ENCODE measurements around the gene ZNF613.
"Not testable (repeated sequence)": the region's sequence is repeated elsewhere in the genome, so short reads cannot be mapped to it uniquely, and the experiment has no call there.

The ZNF613 gene

DNA sequence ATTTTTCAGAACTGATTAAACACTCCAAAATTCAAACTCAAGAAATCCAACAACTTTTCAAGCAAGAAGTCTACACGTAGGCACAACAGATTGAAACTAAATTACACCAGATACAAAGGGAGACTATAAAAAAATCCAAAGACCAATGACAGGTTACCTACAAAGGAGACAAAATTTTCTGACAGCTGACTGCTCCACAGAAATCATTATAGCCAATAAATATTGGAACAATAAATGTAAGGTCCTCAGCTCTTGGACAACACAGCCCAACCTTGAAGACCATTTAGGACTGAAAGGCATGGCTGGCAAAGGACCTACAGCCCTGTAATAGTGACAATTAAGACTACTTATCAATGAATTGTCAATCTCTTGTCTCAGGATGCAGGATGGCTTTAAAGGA, 43.4 kb downstream of the ZNF613 start:
- Mint-ChIP-seq H3K27me3 (ENCODE audit: low read depth) (no peaks in the 10 kb centered on the region), H3K36me3 (ENCODE audit: low read depth) (peaks cover 79% of the 10 kb centered on the region), H3K9me3 (peaks cover 66% of the 10 kb centered on the region), H3K4me1 (ENCODE audit: low read depth) (no peaks in the 10 kb centered on the region), H3K4me3 (no peak overlapping the region), H3K27ac (no peak overlapping the region)

GRCh38 chr19:51971624-51972023, 44.4 kb downstream of the ZNF613 start:
- H3K27ac Mint-ChIP-seq, result no peak overlapping the region

GRCh38 chr19:51975787-51976186, 48.5 kb downstream of the ZNF613 start:
- not testable (repeated sequence) for H3K27ac Mint-ChIP-seq; H3K4me1 Mint-ChIP-seq (ENCODE audit: low read depth); H3K27me3 Mint-ChIP-seq (ENCODE audit: low read depth); H3K4me3 Mint-ChIP-seq
- Mint-ChIP-seq H3K36me3 (ENCODE audit: low read depth) (peaks cover 76% of the 10 kb centered on the region), H3K9me3 (peaks cover 69% of the 10 kb centered on the region)

More at GRCh38 chr19:51971624-51972023, 44.4 kb downstream of the ZNF613 start:
- H3K4me3 Mint-ChIP-seq, result no peak overlapping the region
- peaks cover 67% of the 10 kb centered on the region for H3K9me3 Mint-ChIP-seq
- H3K36me3 Mint-ChIP-seq (ENCODE audit: low read depth), result peaks cover 75% of the 10 kb centered on the region
- H3K4me1 Mint-ChIP-seq (ENCODE audit: low read depth), result no peaks in the 10 kb centered on the region
- H3K27me3 Mint-ChIP-seq (ENCODE audit: low read depth), result no peaks in the 10 kb centered on the region

- no peaks in the 10 kb centered on the region for H3K27me3 Mint-ChIP-seq (ENCODE audit: low read depth)
Observed at GRCh38 chr19:51976852-51977251, 49.6 kb downstream of the ZNF613 start.

DNA sequence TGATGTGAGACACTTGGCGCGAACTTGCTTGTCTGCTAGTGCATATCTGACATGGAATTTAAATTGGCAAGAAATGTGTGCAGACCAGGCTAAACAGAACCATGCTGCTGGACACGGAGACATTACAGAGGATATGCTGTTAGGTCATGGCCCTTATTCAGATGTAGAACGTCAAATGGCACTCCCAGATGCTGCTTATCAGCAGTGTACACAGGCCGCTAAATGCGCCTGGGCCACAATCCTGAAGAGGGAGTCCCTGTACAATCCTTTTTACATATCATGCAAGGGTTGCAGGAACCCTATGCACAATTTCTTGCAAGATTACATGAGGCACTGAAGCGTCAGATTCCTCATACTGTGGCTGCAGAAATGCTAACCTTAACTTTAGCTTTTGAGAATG, 50.1 kb downstream of the ZNF613 start:
- Mint-ChIP-seq H3K4me3 (no peak overlapping the region), H3K4me1 (ENCODE audit: low read depth) (peaks cover 3% of the 10 kb centered on the region), H3K27ac (no peak overlapping the region), H3K36me3 (ENCODE audit: low read depth) (peaks cover 71% of the 10 kb centered on the region), H3K27me3 (ENCODE audit: low read depth) (no peaks in the 10 kb centered on the region), H3K9me3 (peaks cover 67% of the 10 kb centered on the region)

More at GRCh38 chr19:51976852-51977251, 49.6 kb downstream of the ZNF613 start:
- H3K4me1 Mint-ChIP-seq (ENCODE audit: low read depth), result peaks cover 3% of the 10 kb centered on the region
- H3K27ac Mint-ChIP-seq, result no peak overlapping the region
- H3K9me3 Mint-ChIP-seq, result peaks cover 69% of the 10 kb centered on the region
- H3K4me3 Mint-ChIP-seq, result no peak overlapping the region
- H3K36me3 Mint-ChIP-seq (ENCODE audit: low read depth), result peaks cover 73% of the 10 kb centered on the region

GRCh38 chr19:51978882-51979281, 51.6 kb downstream of the ZNF613 start:
- Mint-ChIP-seq H3K27me3 (ENCODE audit: low read depth) (no peaks in the 10 kb centered on the region), H3K27ac (no peak overlapping the region), H3K9me3 (peaks cover 69% of the 10 kb centered on the region), H3K4me3 (no peak overlapping the region), H3K4me1 (ENCODE audit: low read depth) (peaks cover 3% of the 10 kb centered on the region), H3K36me3 (ENCODE audit: low read depth) (peaks cover 68% of the 10 kb centered on the region)

GRCh38 chr19:51980116-51980736, 53.0 kb downstream of the ZNF613 start:
- no peak overlapping the region for H3K4me3 Mint-ChIP-seq
- no peaks in the 10 kb centered on the region for H3K27me3 Mint-ChIP-seq (ENCODE audit: low read depth)
- no peak overlapping the region for H3K27ac Mint-ChIP-seq
- peaks cover 63% of the 10 kb centered on the region for H3K9me3 Mint-ChIP-seq
- peaks cover 3% of the 10 kb centered on the region for H3K4me1 Mint-ChIP-seq (ENCODE audit: low read depth)
- peaks cover 62% of the 10 kb centered on the region for H3K36me3 Mint-ChIP-seq (ENCODE audit: low read depth)

- peaks cover 66% of the 10 kb centered on the region for H3K9me3 Mint-ChIP-seq
- H3K27ac Mint-ChIP-seq, result not testable (repeated sequence)
Observed at GRCh38 chr19:51980926-51981325, 53.7 kb downstream of the ZNF613 start.

DNA sequence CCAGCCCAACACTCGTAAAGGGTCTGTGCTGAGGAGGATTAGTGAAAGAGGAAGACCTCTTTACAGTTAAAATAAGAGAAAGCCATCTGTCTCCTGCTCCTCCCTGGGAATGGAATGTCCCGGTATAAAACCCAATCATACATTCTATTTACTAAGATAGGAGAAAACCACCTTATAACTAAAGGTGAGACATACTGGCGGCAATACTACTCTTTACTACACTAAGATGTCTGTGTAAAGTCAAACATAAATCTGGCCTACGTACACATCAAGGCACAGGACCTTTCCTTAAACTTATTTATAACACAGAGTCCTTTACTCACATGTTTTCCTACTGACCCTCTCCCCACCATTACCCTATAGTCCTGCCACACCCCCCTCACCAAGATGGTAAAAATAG, 56.1 kb downstream of the ZNF613 start:
- Mint-ChIP-seq H3K4me1 (ENCODE audit: low read depth) (peaks cover 11% of the 10 kb centered on the region), H3K27ac (no peak overlapping the region), H3K9me3 (peaks cover 63% of the 10 kb centered on the region), H3K4me3 (no peak overlapping the region), H3K36me3 (ENCODE audit: low read depth) (peaks cover 60% of the 10 kb centered on the region), H3K27me3 (ENCODE audit: low read depth) (no peaks in the 10 kb centered on the region)

More at GRCh38 chr19:51980926-51981325, 53.7 kb downstream of the ZNF613 start:
- H3K4me3 Mint-ChIP-seq; H3K4me1 Mint-ChIP-seq (ENCODE audit: low read depth); H3K27me3 Mint-ChIP-seq (ENCODE audit: low read depth): not testable (repeated sequence)
- H3K36me3 Mint-ChIP-seq (ENCODE audit: low read depth), result peaks cover 61% of the 10 kb centered on the region

GRCh38 chr19:51986309-51987291, 59.3 kb downstream of the ZNF613 start, which contains the start of gene ZNF350:
ZNF350 (minus strand) TSS chr19:51986840; CDS start chr19:51974360, 12,480 bp downstream.
- peaks cover 9% of the 10 kb centered on the region for H3K4me1 Mint-ChIP-seq (ENCODE audit: low read depth)
- peaks cover 43% of the 10 kb centered on the region for H3K36me3 Mint-ChIP-seq (ENCODE audit: low read depth)
- peaks cover 63% of the 10 kb centered on the region for H3K9me3 Mint-ChIP-seq
- H3K4me3 Mint-ChIP-seq, result peak within 1 kb of the TSS; percentile 95
- H3K27me3 Mint-ChIP-seq (ENCODE audit: low read depth), result no peaks in the 10 kb centered on the region
- peak within 1 kb of the TSS; percentile 88 for H3K27ac Mint-ChIP-seq

DNA sequence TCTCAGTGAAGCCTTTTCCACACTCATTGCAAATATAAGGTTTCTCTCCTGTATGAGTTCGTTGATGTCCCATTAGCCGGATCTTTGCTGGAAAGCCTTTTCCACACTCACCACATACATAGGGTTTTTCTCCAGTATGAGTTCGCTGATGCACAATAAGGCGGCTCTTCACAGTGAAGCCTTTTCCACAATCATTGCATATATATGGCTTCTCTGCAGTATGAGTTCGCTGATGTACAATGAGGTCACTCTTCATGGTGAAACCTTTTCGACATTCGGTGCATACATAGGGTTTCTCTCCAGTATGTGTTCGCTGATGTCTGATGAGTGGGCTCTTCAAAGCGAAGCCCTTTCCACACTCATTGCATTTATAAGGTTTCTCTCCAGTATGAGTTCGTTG, 66.2 kb downstream of the ZNF613 start:
- H3K36me3 Mint-ChIP-seq (ENCODE audit: low read depth), result peaks cover 52% of the 10 kb centered on the region

GRCh38 chr19:51994048-51994644, 66.9 kb downstream of the ZNF613 start:
- peaks cover 84% of the 10 kb centered on the region for H3K9me3 Mint-ChIP-seq
- peaks cover 54% of the 10 kb centered on the region for H3K36me3 Mint-ChIP-seq (ENCODE audit: low read depth)
- H3K4me3 Mint-ChIP-seq, result no peak overlapping the region
- no peak overlapping the region for H3K27ac Mint-ChIP-seq
- H3K27me3 Mint-ChIP-seq (ENCODE audit: low read depth), result no peaks in the 10 kb centered on the region
- H3K4me1 Mint-ChIP-seq (ENCODE audit: low read depth), result no peaks in the 10 kb centered on the region

More for the DNA sequence above, 66.2 kb downstream of the ZNF613 start:
- Mint-ChIP-seq H3K9me3 (peaks cover 86% of the 10 kb centered on the region), H3K4me1 (ENCODE audit: low read depth) (no peaks in the 10 kb centered on the region), H3K4me3 (no peak overlapping the region), H3K27me3 (ENCODE audit: low read depth) (no peaks in the 10 kb centered on the region), H3K27ac (no peak overlapping the region)

Measured in T-helper 1 cell treated with Interleukin-12 subunit alpha and Interleukin-12 subunit beta and Interleukin-4 antibody, amounts not matched to agents 30 μg/mL and 1 μg/mL, for 36 hours (primary cell).